ENCODE results near the gene IFI27L2.
"Not testable (repeated sequence)": the region's sequence is repeated elsewhere in the genome, so short reads cannot be mapped to it uniquely, and the experiment has no call there.

Gene IFI27L2

GRCh38 chr14:94157197-94157596 is 27.8 kb upstream of the IFI27L2 start:
- no peak for TF ChIP-seq CTCF (IDR thresholded peaks at IDR 0.05; ENCODE audit: insufficient read depth, low read depth, low read length, missing control alignments)
- no peak overlapping the region for H3K4me3 ChIP-seq (ENCODE audit: low read depth, low read length)
- no peak for DNase-seq (ENCODE audit: low read depth)

- H3K4me3 ChIP-seq (ENCODE audit: low read depth, low read length); DNase-seq (ENCODE audit: low read depth): not testable (repeated sequence)
Observed at GRCh38 chr14:94156143-94156542, 26.7 kb upstream of the IFI27L2 start.

GRCh38 chr14:94153750-94154342 is 24.4 kb upstream of the IFI27L2 start:
- no peak for TF ChIP-seq CTCF (IDR thresholded peaks at IDR 0.05; ENCODE audit: insufficient read depth, low read depth, low read length, missing control alignments)
- no peak overlapping the region for H3K4me3 ChIP-seq (ENCODE audit: low read depth, low read length)
- no peak for DNase-seq (ENCODE audit: low read depth)

- TF ChIP-seq CTCF (IDR thresholded peaks at IDR 0.05; ENCODE audit: insufficient read depth, low read depth, low read length, missing control alignments): no peak
- no peak for DNase-seq (ENCODE audit: low read depth)
- no peak overlapping the region for H3K4me3 ChIP-seq (ENCODE audit: low read depth, low read length)
Observed at GRCh38 chr14:94152676-94153075, 23.3 kb upstream of the IFI27L2 start.

- TF ChIP-seq CTCF (IDR thresholded peaks at IDR 0.05; ENCODE audit: insufficient read depth, low read depth, low read length, missing control alignments): no peak
- no peak overlapping the region for H3K4me3 ChIP-seq (ENCODE audit: low read depth, low read length)
- peak; percentile 49 for DNase-seq (ENCODE audit: low read depth)
Observed at GRCh38 chr14:94145902-94146527, 16.6 kb upstream of the IFI27L2 start.

GRCh38 chr14:94144765-94145164 is 15.4 kb upstream of the IFI27L2 start:
- DNase-seq (ENCODE audit: low read depth): no peak
- H3K4me3 ChIP-seq (ENCODE audit: low read depth, low read length): no peak overlapping the region
- no peak for TF ChIP-seq CTCF (IDR thresholded peaks at IDR 0.05; ENCODE audit: insufficient read depth, low read depth, low read length, missing control alignments)

- TF ChIP-seq CTCF (IDR thresholded peaks at IDR 0.05; ENCODE audit: insufficient read depth, low read depth, low read length, missing control alignments): no peak
- no peak overlapping the region for H3K4me3 ChIP-seq (ENCODE audit: low read depth, low read length)
- no peak for DNase-seq (ENCODE audit: low read depth)
Observed at GRCh38 chr14:94143711-94144110, 14.3 kb upstream of the IFI27L2 start.
